Activated CD8-positive, alpha-beta memory T cell treated with anti-CD3 and anti-CD28 coated beads for 36 hours (primary cell): ENCODE results near the gene NDUFV1. TPM values are rescaled to one million over a fixed set of nuclear protein-coding genes. Genes with fewer than 3 reads are reported as not detected.
"Not testable (repeated sequence)": the region's sequence is repeated elsewhere in the genome, so short reads cannot be mapped to it uniquely, and the experiment has no call there.

Experiments used
- CTCF ChIA-PET: fragments of 350-600 bp; sonication (Branson Sonifier 250); formaldehyde crosslinking; loops from one replicate; lab custom pipeline; 2021; ENCODE audit warnings: antibody characterized with exemption; lab: Charles Lee
- POLR2A ChIA-PET: fragments of 350-600 bp; sonication (Branson Sonifier 250); formaldehyde crosslinking; loops from one replicate; lab custom pipeline; 2021; ENCODE audit warnings: antibody characterized with exemption; lab: Charles Lee
- total RNA-seq, 2 experiments: library from RNA; stranded (reverse); gene quantifications; one replicate each; pipeline ENCODE4 v1.2.3, GENCODE V29; 2021

Gene NDUFV1
- total RNA-seq, result 100 to 1,000 TPM; 315 to 317 TPM

DNA sequence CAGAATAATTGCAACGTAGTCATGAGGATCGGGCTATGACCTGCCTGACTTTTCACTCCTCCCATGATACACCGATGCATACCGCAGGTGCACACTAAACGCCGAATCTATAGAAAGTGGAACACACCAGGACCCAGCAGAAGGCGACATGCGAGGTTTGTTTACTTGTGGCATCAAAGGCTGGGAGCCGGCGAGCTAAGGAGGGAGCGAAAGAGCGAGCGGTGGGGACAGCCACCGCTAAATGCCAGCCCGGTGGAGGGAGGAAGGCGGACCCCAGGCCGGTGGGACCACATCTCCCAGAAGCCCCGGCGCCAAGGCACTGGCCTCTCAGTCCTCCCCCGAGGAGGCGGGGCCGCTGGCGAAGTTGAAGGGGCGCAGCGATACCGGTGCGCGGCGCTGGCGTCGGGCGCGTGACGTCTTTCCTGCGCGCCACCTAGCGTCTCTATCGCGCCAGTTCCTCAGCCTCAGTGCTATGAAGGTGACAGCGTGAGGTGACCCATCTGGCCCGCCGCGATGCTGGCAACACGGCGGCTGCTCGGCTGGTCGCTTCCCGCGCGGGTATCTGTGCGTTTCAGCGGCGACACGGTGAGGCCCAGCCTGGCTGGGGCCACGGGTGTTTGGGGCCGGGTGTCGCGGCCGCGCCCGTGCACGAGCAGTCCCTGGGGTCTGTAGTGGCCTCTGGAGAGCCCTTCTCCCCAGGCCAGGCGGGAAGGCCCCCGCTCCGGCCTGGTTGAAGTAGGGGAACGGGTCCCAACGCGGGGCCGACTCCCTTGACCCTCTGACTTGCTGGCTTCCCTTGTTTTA is at the start of gene NDUFV1:
NDUFV1 (plus strand) TSS at position 445 of the 804 bp plus-strand sequence; CDS start at position 514, 69 bp downstream.
- CTCF ChIA-PET, result interaction anchor here (0.6 to 2.6 kb wide), 3 partner anchors 23 to 30 kb away, joined by 3 to 12 read pairs (median 3); partner anchors contain the start of gene NUDT8

DNA sequence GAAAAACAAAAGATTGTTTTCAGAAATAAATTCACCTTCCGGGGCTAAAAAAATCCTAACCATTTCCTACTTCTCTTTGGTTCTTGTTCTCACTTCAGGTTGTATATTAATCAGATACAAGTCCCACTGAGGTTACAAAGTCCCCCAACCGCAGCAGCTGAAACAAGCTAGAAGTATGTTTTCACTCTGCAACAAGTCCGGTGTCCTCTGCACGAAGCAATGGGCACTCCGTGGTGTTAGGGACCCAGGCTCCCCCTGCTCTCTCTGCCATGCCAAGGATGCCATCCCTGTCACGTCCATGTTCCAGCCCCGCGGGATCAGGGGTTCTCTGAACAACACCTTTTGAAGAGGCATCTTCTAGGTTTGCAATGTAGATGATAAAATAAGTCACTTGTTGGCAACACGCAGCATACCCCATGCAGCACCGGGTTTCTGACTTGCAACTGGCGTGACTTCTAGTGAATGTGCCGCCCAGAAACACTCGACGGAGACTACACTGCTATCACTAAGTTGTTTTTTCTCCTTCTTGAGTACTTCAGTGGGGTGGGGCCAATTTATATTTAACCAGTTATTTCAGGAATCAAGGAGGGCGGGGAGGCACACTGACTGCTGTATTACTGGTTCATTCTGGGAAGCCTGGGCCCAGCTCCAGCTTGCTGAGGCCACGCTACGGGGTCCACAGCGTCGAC is 48.5 kb upstream of the NDUFV1 start:
- ChIA-PET CTCF (no interaction called here), POLR2A (no interaction called here)

More for the DNA sequence above, at the start of gene NDUFV1:
- POLR2A ChIA-PET, result no interaction called here

DNA sequence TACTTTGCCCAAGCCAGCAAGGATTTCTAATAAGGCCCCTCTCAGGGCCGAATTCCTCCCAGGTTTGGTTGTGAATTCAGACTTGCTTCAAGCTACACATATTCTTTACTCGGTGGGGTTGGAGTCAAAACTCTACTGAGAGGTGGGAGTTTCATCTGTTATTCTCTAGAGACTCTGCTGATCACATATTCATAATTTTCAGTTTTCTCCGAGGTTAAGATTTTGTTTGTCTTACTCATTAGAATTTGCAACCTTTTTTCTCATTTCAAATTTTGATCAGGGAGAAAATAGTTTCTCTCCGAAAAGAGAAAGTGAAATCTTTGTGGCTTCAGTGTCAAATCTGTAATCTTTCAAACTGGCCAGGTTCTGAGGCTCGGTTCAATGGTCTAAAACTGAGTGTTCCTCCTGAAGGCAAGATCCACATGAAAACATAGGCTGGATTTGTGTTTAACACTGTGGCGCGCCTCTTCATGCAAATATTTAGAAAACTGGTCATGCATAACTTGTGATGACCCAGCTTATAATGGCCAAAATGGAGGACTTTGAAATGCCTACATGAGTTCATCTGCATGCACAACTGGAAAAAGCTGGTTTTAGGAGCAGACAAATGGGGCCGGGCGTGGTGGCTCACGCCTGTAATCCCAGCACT is 44.6 kb upstream of the NDUFV1 start:
- POLR2A ChIA-PET, result no interaction called here

DNA sequence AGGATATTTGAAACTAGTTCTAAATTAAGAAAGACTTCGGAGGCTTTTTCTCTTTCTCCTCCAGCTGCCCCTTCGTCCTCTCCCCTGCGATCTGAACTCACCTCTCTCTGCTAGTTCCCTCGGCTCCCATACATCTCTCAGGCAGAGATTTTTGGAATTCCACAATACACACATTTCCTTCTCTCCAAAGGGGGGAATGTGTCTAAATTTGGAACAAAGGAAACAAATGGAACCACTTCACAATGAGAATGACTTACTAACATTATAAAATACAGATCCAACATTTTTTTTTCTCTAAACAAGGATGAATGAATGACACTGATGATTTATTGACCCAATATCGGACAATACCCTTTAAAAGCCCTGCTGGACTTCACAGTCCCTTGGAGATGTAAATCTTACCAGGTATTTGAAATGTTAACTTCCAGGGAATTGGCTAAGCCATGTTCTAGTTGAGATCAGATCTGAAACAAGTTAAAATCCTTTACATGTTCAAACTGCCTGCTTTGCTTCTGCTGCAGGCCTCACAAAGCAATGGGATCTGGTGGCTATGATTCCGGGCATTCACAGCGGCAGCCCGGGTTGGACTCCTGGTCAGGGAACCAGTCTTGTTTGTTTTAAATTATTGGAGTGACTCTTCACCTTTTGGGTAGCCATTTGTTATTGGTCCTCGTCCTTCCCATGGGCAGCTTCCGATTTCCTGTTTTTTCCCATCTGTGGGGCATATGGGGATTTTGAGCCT is 43.6 kb upstream of the NDUFV1 start:
- POLR2A ChIA-PET, result no interaction called here
- CTCF ChIA-PET, result no interaction called here

More for the DNA sequence above, 44.6 kb upstream of the NDUFV1 start:
- CTCF ChIA-PET, result no interaction called here

DNA sequence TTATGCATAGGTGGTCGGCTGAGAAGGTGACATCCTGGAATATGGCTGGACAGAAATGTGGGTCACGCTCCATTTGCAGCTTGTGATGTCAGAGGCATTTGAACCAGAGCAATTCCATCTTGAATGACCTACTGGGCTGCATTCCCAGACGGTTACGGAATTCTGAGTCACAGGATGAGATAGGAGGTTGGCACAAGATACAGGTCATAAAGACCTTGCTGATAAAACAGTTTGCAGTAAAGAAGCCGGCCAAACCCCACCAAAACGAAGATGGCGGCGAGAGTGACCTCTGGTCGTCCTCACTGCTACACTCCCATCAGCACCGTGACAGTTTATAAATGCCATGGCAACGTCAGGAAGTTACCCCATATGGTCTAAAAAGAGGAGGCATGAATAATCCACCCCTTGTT is 43.0 kb upstream of the NDUFV1 start:
- CTCF ChIA-PET, POLR2A ChIA-PET: not testable (repeated sequence)

DNA sequence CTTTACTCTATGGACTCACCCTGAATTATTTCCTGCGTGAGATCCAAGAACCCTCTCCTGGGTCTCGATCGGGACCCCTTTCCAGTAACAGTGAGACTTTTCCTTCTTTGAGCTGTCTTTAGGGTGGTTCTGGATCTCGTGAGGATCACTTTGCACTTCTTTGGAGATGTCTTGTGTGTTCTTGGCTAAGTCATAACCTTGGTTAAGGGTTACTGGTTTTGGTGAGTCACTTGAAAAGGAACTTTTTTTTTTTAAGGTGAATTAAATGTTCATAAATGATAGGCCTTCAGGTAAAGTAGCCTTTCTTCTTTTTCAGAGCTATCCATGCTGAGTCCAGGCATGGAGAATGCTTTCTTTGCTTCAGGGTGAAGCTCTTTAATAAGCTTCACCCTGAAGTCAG is 42.5 kb upstream of the NDUFV1 start:
- ChIA-PET CTCF (no interaction called here), POLR2A (no interaction called here)

DNA sequence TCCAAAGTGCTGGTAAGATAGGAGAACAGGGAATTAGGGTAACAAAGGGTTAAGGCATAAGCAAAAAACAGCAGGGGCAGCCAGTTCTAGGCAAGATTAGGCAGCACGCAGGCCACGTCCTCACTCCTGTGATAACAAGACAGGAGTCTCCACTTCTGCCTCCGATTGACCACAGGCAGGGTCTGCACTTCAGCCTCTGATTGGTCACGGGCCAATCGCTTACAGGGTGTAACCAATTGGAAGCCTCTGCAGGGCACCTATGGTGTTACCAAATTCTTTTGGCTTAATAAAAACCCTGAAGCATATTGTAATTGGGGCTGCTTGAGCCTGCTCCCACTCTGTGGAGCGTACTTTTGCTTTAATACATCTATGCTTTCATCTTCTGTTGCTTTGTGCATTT is 35.3 kb upstream of the NDUFV1 start:
- CTCF ChIA-PET, result interaction anchor here (1.2 kb wide), 1 partner anchor 74 kb away, joined by 3 read pairs; no protein-coding TSS in a partner anchor
- POLR2A ChIA-PET, result no interaction called here

DNA sequence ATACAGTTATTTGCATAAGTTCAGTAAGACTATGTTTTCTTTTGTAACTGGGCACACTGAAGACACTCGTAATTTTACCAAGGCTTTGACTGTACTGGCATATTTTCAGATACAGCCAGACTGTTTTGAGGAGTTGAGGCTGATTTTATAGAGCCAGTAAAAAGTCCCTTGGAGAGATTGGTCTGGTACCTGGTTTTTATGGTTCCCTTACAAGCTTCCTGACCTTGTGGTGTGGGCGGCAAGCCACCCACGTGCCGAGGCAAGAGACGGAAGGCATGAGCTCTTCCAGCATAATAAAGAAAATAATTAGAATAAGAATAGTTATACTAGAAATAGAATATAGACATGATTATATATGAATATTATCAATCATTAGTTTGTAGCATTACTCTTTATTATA is 34.4 kb upstream of the NDUFV1 start:
- POLR2A ChIA-PET, result interaction anchor here (0.6 kb wide), 1 partner anchor 141 kb away, joined by 3 read pairs; no protein-coding TSS in a partner anchor

DNA sequence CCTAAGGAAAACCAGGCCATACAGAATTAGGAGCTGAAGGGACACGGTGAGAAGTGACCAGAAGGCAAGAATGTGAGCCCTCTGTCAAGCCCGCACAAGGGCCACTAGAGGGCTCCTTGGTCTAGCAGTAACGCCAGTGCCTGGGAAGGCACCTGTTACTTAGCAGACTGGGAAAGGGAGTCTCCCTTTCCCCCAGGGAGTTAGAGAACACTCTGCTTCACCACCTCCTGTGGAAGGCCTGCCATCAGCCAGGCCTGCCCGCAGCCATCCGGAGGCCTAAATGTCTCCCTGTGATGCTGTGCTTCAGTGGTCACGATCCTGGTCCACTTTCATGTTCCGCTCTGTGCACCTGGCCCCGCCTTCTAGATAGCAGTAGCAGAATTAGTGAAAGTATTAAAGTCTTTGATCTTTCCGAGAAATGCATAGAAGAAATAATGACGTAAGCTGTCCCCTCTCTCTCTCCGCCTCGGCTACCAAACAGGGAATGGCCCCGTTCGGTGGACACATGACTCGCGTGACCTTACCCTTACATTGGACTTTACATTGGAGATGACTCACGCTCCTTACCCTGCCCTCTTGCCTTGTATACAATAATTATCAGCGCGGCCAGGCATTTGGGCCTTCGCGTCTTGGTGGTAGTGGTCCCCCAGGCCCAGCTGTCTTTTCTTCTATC is 33.9 kb upstream of the NDUFV1 start:
- ChIA-PET CTCF (interaction anchor here (1.2 to 1.5 kb wide), 2 partner anchors 56 to 73 kb away, joined by 3 to 6 read pairs; partner anchors contain the start of gene NUDT8), POLR2A (interaction anchor here (0.6 kb wide), 1 partner anchor 140 kb away, joined by 3 read pairs; no protein-coding TSS in a partner anchor)

More for the DNA sequence above, 34.4 kb upstream of the NDUFV1 start:
- CTCF ChIA-PET, result interaction anchor here (1.2 to 1.5 kb wide), 2 partner anchors 57 to 73 kb away, joined by 3 to 6 read pairs; partner anchors contain the start of gene NUDT8

DNA sequence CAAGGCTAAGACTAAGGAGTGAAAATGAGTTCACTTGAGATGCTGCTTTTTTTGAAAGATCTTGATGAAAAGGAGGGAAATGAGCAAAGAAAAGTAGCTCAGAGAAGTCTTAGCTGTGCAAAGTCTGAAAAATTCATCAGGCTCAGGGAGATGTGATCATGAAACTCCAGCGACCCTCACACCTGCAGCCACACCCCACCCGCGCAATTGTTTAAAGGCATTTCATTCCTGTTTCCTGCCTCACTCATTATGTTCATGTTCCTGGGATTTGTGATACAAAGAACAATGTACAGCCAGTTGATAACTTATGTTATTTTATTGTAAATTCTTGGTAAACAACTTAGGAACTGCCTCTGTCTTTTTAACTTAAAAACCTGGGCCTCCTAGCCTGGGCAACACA is 31.8 kb upstream of the NDUFV1 start:
- CTCF ChIA-PET, result interaction anchor here (0.9 kb wide), 1 partner anchor 8 kb away, joined by 3 read pairs; the partner anchor contains the start of gene GSTP1

DNA sequence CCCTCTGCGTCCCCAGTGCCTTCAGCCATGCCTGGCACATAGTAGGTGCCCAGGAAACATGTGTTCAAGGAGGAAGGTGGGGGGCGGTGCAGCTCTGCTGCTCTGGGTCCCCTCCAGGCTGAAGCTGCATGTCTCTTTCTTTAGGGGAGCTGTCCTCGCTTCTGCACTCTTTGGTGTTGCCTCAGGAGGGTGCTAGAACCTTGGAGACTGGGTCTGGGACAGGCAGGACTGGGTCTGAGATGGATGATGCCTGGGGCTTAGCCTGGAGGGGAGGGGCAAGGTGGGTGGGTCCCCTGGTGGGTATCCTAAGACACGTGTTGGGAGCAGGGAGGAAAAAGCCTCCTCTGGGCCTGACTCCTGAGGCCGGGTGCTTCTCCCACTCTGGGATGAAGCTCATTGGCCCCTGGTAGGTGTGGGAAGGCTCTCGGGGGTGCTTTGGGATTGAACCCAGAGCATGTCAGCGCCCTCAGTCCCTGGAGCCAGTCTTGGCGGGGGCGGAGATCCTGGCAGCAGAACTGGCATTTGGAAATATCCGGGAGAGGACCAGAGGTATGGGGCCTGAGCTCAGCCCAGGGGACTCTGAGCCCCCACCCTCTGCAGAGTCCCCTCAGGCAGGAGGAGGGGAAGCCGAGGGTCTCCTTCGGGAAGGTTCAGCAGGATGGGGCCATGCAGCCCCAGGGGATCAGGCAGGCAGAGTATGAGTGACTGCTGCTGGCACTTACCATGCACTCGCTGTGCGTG is 29.8 kb upstream of the NDUFV1 start:
- POLR2A ChIA-PET, result no interaction called here
- CTCF ChIA-PET, result interaction anchor here (1.2 to 1.5 kb wide), 2 partner anchors 37 to 38 kb away, joined by 3 read pairs; no protein-coding TSS in a partner anchor

More for the DNA sequence above, 31.8 kb upstream of the NDUFV1 start:
- POLR2A ChIA-PET, result no interaction called here

DNA sequence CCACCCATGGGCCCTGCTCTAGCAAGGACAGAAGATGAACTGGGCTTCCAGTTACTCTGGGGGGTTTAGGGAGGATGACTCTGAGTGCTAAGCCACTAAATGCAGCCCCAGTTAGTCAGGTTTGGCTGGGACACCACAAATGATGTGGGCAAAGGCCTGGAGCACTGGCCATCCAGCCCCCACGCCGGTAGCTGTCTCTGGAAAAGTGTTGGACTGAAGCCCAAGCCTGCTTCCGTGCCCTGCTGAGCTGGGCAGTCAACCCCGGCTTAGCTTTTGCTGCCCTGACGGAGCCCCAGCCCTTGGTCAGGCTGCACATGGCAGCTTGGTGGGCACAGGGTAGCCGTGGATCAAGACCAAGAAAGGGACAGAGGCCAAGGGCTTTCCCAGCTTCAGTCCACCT is 28.8 kb upstream of the NDUFV1 start:
- POLR2A ChIA-PET, result no interaction called here
- CTCF ChIA-PET, result interaction anchor here (0.6 to 1.5 kb wide), 2 partner anchors 36 to 39 kb away, joined by 3 read pairs; no protein-coding TSS in a partner anchor

DNA sequence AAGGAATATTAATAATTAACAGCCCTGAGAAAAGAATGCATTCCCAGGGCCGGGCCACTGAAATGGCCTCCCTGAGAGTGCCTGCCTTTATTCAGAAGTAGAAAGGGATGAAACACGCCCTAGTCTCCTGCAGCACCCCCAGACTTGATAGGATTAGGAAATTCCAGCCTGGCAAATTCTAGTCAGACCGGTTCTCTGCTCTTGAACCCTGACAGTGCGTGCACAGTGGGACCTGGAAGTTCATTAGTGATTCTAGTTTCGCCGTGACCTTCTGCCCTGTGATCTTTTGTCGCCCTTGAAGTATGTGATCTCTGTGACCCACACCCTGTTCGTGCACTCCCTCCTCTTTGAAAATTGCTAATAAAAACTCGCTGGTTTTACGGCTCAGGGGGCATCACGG is 25.3 kb upstream of the NDUFV1 start:
- CTCF ChIA-PET, result no interaction called here
- POLR2A ChIA-PET, result no interaction called here

DNA sequence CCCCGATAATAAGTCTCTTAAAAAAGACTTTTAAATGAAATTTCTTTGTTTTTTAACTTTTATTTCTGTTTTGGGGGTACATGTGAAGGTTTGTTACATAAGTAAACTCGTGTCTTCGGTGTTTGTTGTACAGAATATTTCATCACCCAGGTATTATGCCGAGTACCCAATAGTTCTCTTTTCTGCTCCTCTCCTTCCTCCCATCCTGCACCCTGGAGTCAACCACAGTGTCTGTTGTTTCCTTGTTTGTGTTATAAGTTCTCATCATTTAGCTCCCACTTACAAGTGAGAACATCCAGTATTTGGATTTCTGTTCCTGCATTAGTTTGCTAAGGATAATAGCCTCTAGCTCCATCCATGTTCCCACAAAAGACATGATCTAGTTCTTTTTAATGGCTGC is 24.7 kb upstream of the NDUFV1 start:
- ChIA-PET CTCF (no interaction called here), POLR2A (no interaction called here)

DNA sequence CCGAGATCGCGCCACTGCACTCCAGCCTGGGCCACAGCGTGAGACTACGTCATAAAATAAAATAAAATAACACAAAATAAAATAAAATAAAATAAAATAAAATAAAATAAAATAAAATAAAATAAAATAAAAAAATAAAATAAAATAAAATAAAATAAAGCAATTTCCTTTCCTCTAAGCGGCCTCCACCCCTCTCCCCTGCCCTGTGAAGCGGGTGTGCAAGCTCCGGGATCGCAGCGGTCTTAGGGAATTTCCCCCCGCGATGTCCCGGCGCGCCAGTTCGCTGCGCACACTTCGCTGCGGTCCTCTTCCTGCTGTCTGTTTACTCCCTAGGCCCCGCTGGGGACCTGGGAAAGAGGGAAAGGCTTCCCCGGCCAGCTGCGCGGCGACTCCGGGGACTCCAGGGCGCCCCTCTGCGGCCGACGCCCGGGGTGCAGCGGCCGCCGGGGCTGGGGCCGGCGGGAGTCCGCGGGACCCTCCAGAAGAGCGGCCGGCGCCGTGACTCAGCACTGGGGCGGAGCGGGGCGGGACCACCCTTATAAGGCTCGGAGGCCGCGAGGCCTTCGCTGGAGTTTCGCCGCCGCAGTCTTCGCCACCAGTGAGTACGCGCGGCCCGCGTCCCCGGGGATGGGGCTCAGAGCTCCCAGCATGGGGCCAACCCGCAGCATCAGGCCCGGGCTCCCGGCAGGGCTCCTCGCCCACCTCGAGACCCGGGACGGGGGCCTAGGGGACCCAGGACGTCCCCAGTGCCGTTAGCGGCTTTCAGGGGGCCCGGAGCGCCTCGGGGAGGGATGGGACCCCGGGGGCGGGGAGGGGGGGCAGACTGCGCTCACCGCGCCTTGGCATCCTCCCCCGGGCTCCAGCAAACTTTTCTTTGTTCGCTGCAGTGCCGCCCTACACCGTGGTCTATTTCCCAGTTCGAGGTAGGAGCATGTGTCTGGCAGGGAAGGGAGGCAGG is 23.2 kb upstream of the NDUFV1 start, which contains the start of gene GSTP1:
GSTP1 (plus strand) TSS at position 566 of the 958 bp plus-strand sequence; CDS start at position 598, 32 bp downstream.
- CTCF ChIA-PET, result interaction anchor here (0.6 to 1.6 kb wide), 8 partner anchors 9 to 266 kb away, joined by 3 to 8 read pairs (median 3); no protein-coding TSS in a partner anchor
- POLR2A ChIA-PET, result interaction anchor here (1.0 to 1.2 kb wide), 3 partner anchors 31 to 210 kb away, joined by 3 to 4 read pairs (median 4); partner anchors contain the start of gene CLCF1
